HEK293 (cell line): Measurements from ENCODE around the gene TPRA1.
A peak's percentile ranks its signal among the peaks of the same experiment; 100 is the strongest.

Experiments used
- CTCF ChIA-PET: fragments of 350-600 bp; formaldehyde crosslinking; extraction: SDS; loops from one replicate; lab custom pipeline; 2021; ENCODE audit warnings: antibody characterized with exemption; lab: Yijun Ruan, JAX
- POLR2A ChIA-PET: fragments of 300-600 bp; formaldehyde crosslinking; extraction: SDS; loops from one replicate; lab custom pipeline; 2020; ENCODE audit warnings: antibody characterized with exemption, inconsistent platforms; lab: Yijun Ruan, JAX
- H3K27ac ChIP-seq: fragments of 200-500 bp; sonication (Bioruptor generic); 2 replicates; pipeline ENCODE4 v1.5.1; 2014; ENCODE audit warnings: low read depth, low read length, control low read depth, inconsistent platforms; ENCODE audit errors: extremely low read depth
- H3K36me3 ChIP-seq, 2 experiments: fragments of 200-500 bp in 1 of 2; sonication (Bioruptor generic) in 1 of 2; 1 replicate in 1 of 2; 2 replicates in 1 of 2; pipeline ENCODE4 v1.5.1; 2014 to 2017; ENCODE audit warnings: inconsistent platforms in 2 of 2, low read length in 2 of 2; ENCODE audit not compliant: control insufficient read depth in 2 of 2, insufficient read depth in 1 of 2
- H3K4me1 ChIP-seq: fragments of 200-500 bp; sonication (Bioruptor generic); 2 replicates; pipeline ENCODE4 v1.5.1; 2014; ENCODE audit warnings: mild to moderate bottlenecking, low read length, inconsistent platforms; ENCODE audit not compliant: control insufficient read depth, insufficient read depth
- H3K4me3 ChIP-seq: 2 replicates; pipeline ENCODE4 v1.5.1; 2011; ENCODE audit warnings: low read depth, mild to moderate bottlenecking, control low read depth, low read length, moderate library complexity
- H3K9me3 ChIP-seq: fragments of 200-500 bp; sonication (Bioruptor generic); 2 replicates; pipeline ENCODE4 v1.5.1; 2014; ENCODE audit warnings: low read depth, low read length, inconsistent platforms; ENCODE audit not compliant: control insufficient read depth, insufficient read depth
- KLF9 ChIP-seq: fragments of 450-650 bp; formaldehyde crosslinking; IDR thresholded peaks from 2 replicates; pipeline ENCODE4 v1.5.1; 2016; ENCODE audit warnings: missing biosample characterization, missing genetic modification characterization, low read depth
- MYNN ChIP-seq: fragments of 450-650 bp; formaldehyde crosslinking; IDR thresholded peaks from 2 replicates; pipeline ENCODE4 v1.5.1; 2016; ENCODE audit warnings: missing biosample characterization, missing genetic modification characterization, borderline replicate concordance
- PRDM1 ChIP-seq: fragments of 450-650 bp; formaldehyde crosslinking; IDR thresholded peaks from 2 replicates; pipeline ENCODE4; 2016; ENCODE audit warnings: missing biosample characterization, missing genetic modification characterization
- ZBTB1 ChIP-seq: fragments of 450-650 bp; formaldehyde crosslinking; IDR thresholded peaks from 2 replicates; pipeline ENCODE4 v1.5.1; 2016; ENCODE audit warnings: missing biosample characterization, missing genetic modification characterization
- ZBTB21 ChIP-seq: fragments of 450-650 bp; formaldehyde crosslinking; IDR thresholded peaks from 2 replicates; pipeline ENCODE4 v1.5.1; 2017; ENCODE audit warnings: missing biosample characterization, missing genetic modification characterization
- ZNF10 ChIP-seq: fragments of 450-650 bp; formaldehyde crosslinking; IDR thresholded peaks from 2 replicates; pipeline ENCODE4 v1.5.1; 2017; ENCODE audit warnings: missing biosample characterization, missing genetic modification characterization
- ZNF398 ChIP-seq: fragments of 450-650 bp; formaldehyde crosslinking; IDR thresholded peaks from 2 replicates; pipeline ENCODE4 v1.5.1; 2017; ENCODE audit warnings: missing biosample characterization, missing genetic modification characterization
- ZNF473 ChIP-seq: fragments of 450-650 bp; formaldehyde crosslinking; IDR thresholded peaks from 2 replicates; pipeline ENCODE4 v1.5.1; 2017; ENCODE audit warnings: missing biosample characterization, missing genetic modification characterization
- ZNF560 ChIP-seq: fragments of 450-650 bp; formaldehyde crosslinking; IDR thresholded peaks from 2 replicates; pipeline ENCODE4 v1.5.1; 2017; ENCODE audit warnings: missing biosample characterization, missing genetic modification characterization, borderline replicate concordance
- ZNF701 ChIP-seq: fragments of 450-650 bp; formaldehyde crosslinking; IDR thresholded peaks from 2 replicates; pipeline ENCODE4 v1.5.1; 2016; ENCODE audit warnings: missing biosample characterization, missing genetic modification characterization
- ZNF777 ChIP-seq: fragments of 450-650 bp; formaldehyde crosslinking; IDR thresholded peaks from 2 replicates; pipeline ENCODE4 v1.5.1; 2017; ENCODE audit warnings: missing biosample characterization, missing genetic modification characterization, borderline replicate concordance
- ZNF843 ChIP-seq: fragments of 450-650 bp; formaldehyde crosslinking; IDR thresholded peaks from 2 replicates; pipeline ENCODE4 v1.5.1; 2016; ENCODE audit warnings: missing biosample characterization, missing genetic modification characterization
- TF ChIP-seq, protein P1 (sequence below): fragments of 450-650 bp; formaldehyde crosslinking; IDR thresholded peaks from 2 replicates; pipeline ENCODE4 v1.5.1; 2016; ENCODE audit warnings: missing biosample characterization, missing genetic modification characterization, low read depth
- TF ChIP-seq, protein P2 (sequence below): fragments of 450-650 bp; formaldehyde crosslinking; IDR thresholded peaks from 2 replicates; pipeline ENCODE4 v1.5.1; 2016; ENCODE audit warnings: missing biosample characterization, missing genetic modification characterization
- TF ChIP-seq, protein P3 (sequence below): fragments of 450-650 bp; formaldehyde crosslinking; IDR thresholded peaks from 2 replicates; pipeline ENCODE4 v1.5.1; 2017; ENCODE audit warnings: missing biosample characterization, missing genetic modification characterization
- TF ChIP-seq, protein P4 (sequence below): fragments of 450-650 bp; formaldehyde crosslinking; IDR thresholded peaks from 2 replicates; pipeline ENCODE4 v1.5.1; 2016; ENCODE audit warnings: missing biosample characterization, missing genetic modification characterization

Gene TPRA1

GRCh38 chr3:127625821-127626220 is 35.3 kb upstream of the TPRA1 start:
- Histone ChIP-seq H3K9me3 (no peaks in the 10 kb centered on the region), H3K4me3 (no peak overlapping the region), H3K4me1 (no peaks in the 10 kb centered on the region), H3K36me3 (peaks cover 0 to 25% of the 10 kb centered on the region in 2 experiments; a peak in 1 of 3 replicates), H3K27ac (no peak overlapping the region)
- CTCF ChIA-PET: interaction anchor here (0.6 to 0.7 kb wide), 2 partner anchors 11 to 26 kb away, joined by 3 to 4 read pairs; no protein-coding TSS in a partner anchor
- POLR2A ChIA-PET: no interaction called here
- TF ChIP-seq ZNF10 (peak; percentile 32; the same call in 1 of the 2 replicates), ZNF843 (tag by site-specific recombination) (no peak)

DNA sequence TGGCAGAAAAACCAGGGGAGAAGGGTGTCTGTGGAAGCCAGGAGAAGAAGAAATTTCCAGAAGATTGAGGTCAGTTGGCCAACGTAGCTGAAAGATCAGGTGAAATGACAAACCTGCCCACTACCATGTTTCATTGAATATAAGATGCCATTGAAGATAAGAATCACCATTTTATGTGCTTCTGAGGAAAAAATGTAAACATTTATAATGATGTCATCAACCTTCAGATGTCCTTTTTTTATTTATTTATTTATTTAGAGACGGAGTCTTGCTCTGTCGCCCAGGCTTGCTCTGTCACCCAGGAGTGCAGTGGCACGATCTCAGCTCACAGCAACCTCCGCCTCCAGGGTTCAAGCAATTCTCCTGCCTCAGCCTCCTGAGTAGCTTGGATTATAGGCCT is 33.5 kb upstream of the TPRA1 start:
- Histone ChIP-seq H3K9me3 (no peaks in the 10 kb centered on the region), H3K36me3 (peaks cover 6 to 43% of the 10 kb centered on the region in 2 experiments; a peak in 2 of 3 replicates), H3K4me3 (no peak overlapping the region), H3K4me1 (no peaks in the 10 kb centered on the region), H3K27ac (no peak overlapping the region)
- ChIA-PET POLR2A (no interaction called here), CTCF (interaction anchor here (0.6 to 1.2 kb wide), 3 partner anchors 49 to 804 kb away, joined by 3 to 4 read pairs (median 3); no protein-coding TSS in a partner anchor)
- no peak for TF ChIP-seq ZNF10
- TF ChIP-seq, protein P1, sequence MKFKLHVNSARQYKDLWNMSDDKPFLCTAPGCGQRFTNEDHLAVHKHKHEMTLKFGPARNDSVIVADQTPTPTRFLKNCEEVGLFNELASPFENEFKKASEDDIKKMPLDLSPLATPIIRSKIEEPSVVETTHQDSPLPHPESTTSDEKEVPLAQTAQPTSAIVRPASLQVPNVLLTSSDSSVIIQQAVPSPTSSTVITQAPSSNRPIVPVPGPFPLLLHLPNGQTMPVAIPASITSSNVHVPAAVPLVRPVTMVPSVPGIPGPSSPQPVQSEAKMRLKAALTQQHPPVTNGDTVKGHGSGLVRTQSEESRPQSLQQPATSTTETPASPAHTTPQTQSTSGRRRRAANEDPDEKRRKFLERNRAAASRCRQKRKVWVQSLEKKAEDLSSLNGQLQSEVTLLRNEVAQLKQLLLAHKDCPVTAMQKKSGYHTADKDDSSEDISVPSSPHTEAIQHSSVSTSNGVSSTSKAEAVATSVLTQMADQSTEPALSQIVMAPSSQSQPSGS (tag by site-specific recombination): peak; percentile 84

DNA sequence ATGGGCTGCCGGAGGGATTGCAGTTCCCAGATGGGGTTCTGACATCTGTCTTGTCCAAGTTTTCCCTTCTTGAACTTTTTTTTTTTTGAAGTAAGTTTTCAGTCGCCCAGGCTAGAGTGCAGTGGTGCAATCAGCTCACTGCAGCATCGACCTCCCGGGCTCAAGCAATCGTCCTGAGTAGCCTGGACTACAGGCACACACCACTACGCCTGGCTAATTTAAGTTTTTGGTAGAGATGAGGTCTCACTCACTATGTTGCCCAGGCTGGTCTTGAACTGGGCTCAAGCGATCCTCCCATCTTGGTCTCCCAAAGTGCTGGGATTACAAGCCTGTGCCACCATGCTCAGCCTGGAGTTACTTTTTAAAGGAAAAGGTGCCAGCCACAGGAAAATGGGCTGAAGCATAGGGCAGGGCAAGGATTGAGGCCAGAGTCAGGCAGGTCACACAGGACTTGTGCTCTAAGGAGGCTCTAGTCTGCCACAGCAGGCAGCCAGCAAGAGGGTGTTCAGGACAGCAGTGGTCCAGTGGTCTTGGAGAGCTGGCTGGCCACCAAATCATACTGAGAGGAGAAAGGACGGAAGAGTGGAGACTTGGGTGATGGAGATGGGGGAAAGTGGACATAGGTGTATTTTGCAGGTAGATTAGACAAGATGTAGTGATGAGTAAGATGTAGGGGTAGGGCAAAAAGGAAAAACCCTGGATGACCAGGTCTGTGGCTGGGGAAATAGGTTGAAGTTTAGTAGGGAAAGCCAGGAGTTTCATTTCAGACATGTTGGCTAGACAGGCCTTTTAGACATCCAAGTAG is 32.4 kb upstream of the TPRA1 start:
- no peaks in the 10 kb centered on the region for H3K4me1 ChIP-seq
- no peaks in the 10 kb centered on the region for H3K9me3 ChIP-seq
- no peak overlapping the region for H3K27ac ChIP-seq
- H3K4me3 ChIP-seq: no peak overlapping the region
- H3K36me3 ChIP-seq: peaks cover 6 to 53% of the 10 kb centered on the region in 2 experiments; a peak in 2 of 3 replicates
- CTCF ChIA-PET: interaction anchor here (0.6 kb wide), 1 partner anchor 48 kb away, joined by 4 read pairs; no protein-coding TSS in a partner anchor
- POLR2A ChIA-PET: no interaction called here
- 0 out of 2 replicates have a peak, but pooled peaks have one; percentile 64 for TF ChIP-seq PRDM1
- no peak for TF ChIP-seq ZBTB21
- no peak for TF ChIP-seq ZBTB1 (tag by site-specific recombination)
- TF ChIP-seq ZNF701 (tag by site-specific recombination): no peak

DNA sequence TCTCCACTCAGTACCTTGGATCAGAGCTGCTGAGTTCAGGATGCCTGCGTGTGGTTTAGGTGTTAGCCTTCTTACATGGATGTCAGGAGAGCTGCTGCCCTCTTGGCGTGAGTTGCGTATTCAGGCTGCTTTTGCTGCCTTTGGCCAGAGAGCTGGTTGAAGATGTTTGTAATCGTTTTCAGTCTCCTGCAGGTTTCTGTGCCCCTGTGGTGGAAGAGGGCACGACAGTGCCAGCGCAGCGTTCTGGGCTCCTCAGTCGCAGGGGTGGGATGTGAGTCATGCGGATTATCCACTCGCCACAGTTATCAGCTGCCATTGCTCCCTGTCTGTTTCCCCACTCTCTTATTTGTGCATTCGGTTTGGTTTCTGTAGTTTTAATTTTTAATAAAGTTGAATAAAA is 31.5 kb upstream of the TPRA1 start:
- CTCF ChIA-PET: interaction anchor here (0.7 to 0.8 kb wide), 2 partner anchors 17 to 986 kb away, joined by 3 read pairs; no protein-coding TSS in a partner anchor
- POLR2A ChIA-PET: interaction anchor here (0.7 kb wide), 1 partner anchor 24 kb away, joined by 3 read pairs; the partner anchor contains the start of gene MCM2
- Histone ChIP-seq H3K27ac (no peak overlapping the region), H3K9me3 (no peaks in the 10 kb centered on the region), H3K4me1 (no peaks in the 10 kb centered on the region), H3K4me3 (no peak overlapping the region), H3K36me3 (peaks cover 6 to 63% of the 10 kb centered on the region in 2 experiments; a peak in 2 of 3 replicates)
- no peak for TF ChIP-seq MYNN (tag by site-specific recombination)
- no peak for TF ChIP-seq ZNF777 (tag by site-specific recombination)
- TF ChIP-seq, protein P2, sequence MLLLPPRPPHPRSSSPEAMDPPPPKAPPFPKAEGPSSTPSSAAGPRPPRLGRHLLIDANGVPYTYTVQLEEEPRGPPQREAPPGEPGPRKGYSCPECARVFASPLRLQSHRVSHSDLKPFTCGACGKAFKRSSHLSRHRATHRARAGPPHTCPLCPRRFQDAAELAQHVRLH (tag by site-specific recombination): no peak
- TF ChIP-seq, protein P3, sequence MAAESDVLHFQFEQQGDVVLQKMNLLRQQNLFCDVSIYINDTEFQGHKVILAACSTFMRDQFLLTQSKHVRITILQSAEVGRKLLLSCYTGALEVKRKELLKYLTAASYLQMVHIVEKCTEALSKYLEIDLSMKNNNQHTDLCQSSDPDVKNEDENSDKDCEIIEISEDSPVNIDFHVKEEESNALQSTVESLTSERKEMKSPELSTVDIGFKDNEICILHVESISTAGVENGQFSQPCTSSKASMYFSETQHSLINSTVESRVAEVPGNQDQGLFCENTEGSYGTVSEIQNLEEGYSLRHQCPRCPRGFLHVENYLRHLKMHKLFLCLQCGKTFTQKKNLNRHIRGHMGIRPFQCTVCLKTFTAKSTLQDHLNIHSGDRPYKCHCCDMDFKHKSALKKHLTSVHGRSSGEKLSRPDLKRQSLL (tag by site-specific recombination): no peak
- no peak for TF ChIP-seq ZNF560
- TF ChIP-seq, protein P1 (tag by site-specific recombination): no peak
- TF ChIP-seq ZNF398: no peak
- no peak for TF ChIP-seq KLF9 (tag by site-specific recombination)
- TF ChIP-seq ZNF473 (tag by site-specific recombination): no peak
- TF ChIP-seq, protein P4, sequence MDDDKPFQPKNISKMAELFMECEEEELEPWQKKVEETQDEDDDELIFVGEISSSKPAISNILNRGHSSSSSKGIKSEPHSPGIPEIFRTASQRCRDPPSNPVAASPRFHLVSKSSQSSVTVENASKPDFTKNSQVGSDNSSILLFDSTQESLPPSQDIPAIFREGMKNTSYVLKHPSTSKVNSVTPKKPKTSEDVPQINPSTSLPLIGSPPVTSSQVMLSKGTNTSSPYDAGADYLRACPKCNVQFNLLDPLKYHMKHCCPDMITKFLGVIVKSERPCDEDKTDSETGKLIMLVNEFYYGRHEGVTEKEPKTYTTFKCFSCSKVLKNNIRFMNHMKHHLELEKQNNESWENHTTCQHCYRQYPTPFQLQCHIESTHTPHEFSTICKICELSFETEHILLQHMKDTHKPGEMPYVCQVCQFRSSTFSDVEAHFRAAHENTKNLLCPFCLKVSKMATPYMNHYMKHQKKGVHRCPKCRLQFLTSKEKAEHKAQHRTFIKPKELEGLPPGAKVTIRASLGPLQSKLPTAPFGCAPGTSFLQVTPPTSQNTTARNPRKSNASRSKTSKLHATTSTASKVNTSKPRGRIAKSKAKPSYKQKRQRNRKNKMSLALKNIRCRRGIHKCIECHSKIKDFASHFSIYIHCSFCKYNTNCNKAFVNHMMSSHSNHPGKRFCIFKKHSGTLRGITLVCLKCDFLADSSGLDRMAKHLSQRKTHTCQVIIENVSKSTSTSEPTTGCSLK (tag by site-specific recombination): no peak
